GM23248 (cell line): ENCODE measurements around the gene CD248. TPM values are rescaled to one million over a fixed set of nuclear protein-coding genes. Genes with fewer than 3 reads are reported as not detected.

Experiments used
- DNase-seq: peaks from one replicate; pipeline ENCODE4 v3.0.0-alpha.2; 2015
- H2AFZ ChIP-seq: fragments of 200-600 bp; sonication (generic); 2 replicates; pipeline ENCODE4 v1.6.1; 2016; ENCODE audit warnings: antibody characterized with exemption
- H3F3A ChIP-seq: fragments of 200-600 bp; sonication (generic); 2 replicates; pipeline ENCODE4 v1.6.1; 2016; ENCODE audit warnings: mild to moderate bottlenecking, antibody characterized with exemption, mixed run types; ENCODE audit not compliant: insufficient read depth
- H3K27ac ChIP-seq: fragments of 200-600 bp; sonication (generic); 2 replicates; pipeline ENCODE4 v1.5.1; 2016; ENCODE audit warnings: mild to moderate bottlenecking
- H3K27me3 ChIP-seq: fragments of 200-600 bp; sonication (generic); replicated peaks from 2 replicates; pipeline ENCODE4 v1.6.1; 2016; ENCODE audit warnings: mild to moderate bottlenecking; ENCODE audit not compliant: insufficient read depth
- H3K36me3 ChIP-seq: fragments of 200-600 bp; sonication (generic); 2 replicates; pipeline ENCODE4 v1.6.1; 2016; ENCODE audit warnings: low read depth, mild to moderate bottlenecking
- H3K4me1 ChIP-seq: fragments of 200-600 bp; sonication (generic); 2 replicates; pipeline ENCODE4 v1.6.1; 2016; ENCODE audit warnings: mild to moderate bottlenecking; ENCODE audit not compliant: insufficient read depth
- H3K4me2 ChIP-seq: fragments of 200-600 bp; sonication (generic); one replicate; pipeline ENCODE4 v1.6.1; 2016; ENCODE audit warnings: mild to moderate bottlenecking; ENCODE audit not compliant: unreplicated experiment
- H3K4me3 ChIP-seq: fragments of 200-600 bp; sonication (generic); 2 replicates; pipeline ENCODE4 v1.5.1; 2016; ENCODE audit warnings: mild to moderate bottlenecking
- H3K79me2 ChIP-seq: fragments of 200-600 bp; sonication (generic); 2 replicates; pipeline ENCODE4 v1.6.1; 2016; ENCODE audit warnings: mild to moderate bottlenecking; ENCODE audit not compliant: insufficient read depth
- H3K9ac ChIP-seq: fragments of 200-600 bp; sonication (generic); 2 replicates; pipeline ENCODE4 v1.6.1; 2016; ENCODE audit warnings: mild to moderate bottlenecking
- H3K9me2 ChIP-seq: fragments of 200-600 bp; sonication (generic); 2 replicates; pipeline ENCODE4 v1.6.1; 2016; ENCODE audit warnings: mixed run types, mild to moderate bottlenecking, moderate library complexity; ENCODE audit not compliant: insufficient read depth
- H3K9me3 ChIP-seq: fragments of 200-600 bp; sonication (generic); one replicate; pipeline ENCODE4 v1.6.1; 2017; ENCODE audit warnings: low read depth
- H4K20me1 ChIP-seq: fragments of 200-600 bp; sonication (generic); 2 replicates; pipeline ENCODE4 v1.6.0; 2016; ENCODE audit not compliant: insufficient read depth
- EZH2 ChIP-seq: fragments of 200-600 bp; sonication (generic); IDR thresholded peaks from 2 replicates; pipeline ENCODE4 v1.6.1; 2018; ENCODE audit warnings: antibody characterized with exemption, mild to moderate bottlenecking; ENCODE audit not compliant: insufficient read depth, poor library complexity, severe bottlenecking
- EZH2phosphoT487 ChIP-seq: fragments of 200-600 bp; sonication (generic); IDR thresholded peaks from 2 replicates; pipeline ENCODE4 v1.6.1; 2018; ENCODE audit warnings: antibody characterized with exemption, moderate library complexity, mild to moderate bottlenecking, low read depth; ENCODE audit not compliant: insufficient read depth
- WGBS, 2 experiments: methylation state at CpG; one replicate each; pipeline ENCODE4 v1.1.6; 2015 to 2017; ENCODE audit warnings: low lambda C conversion rate in 2 of 2, low coverage in 1 of 2; ENCODE audit errors: missing lambda C conversion rate in 2 of 2; 5-methylcytosine and 5-hydroxymethylcytosine counted together
- in situ Hi-C: fragments of 300-500 bp; cut with MboI; formaldehyde crosslinking; loops from 2 replicates; pipeline ENCODE4 v1.15.0; 2020
- polyA plus RNA-seq: library from polyadenylated mRNA; unstranded; fragments of >200 nt; fragmentation: Nextera tagmentation; extraction: Ambion mirVana; gene quantifications from 2 replicates; pipeline ENCODE4 v1.2.1, GENCODE V29; 2016
- total RNA-seq: library from RNA; depleted of rRNA; stranded (reverse); fragments of >200 nt; shearing (Covaris generic); gene quantifications from 2 replicates; pipeline ENCODE4 v1.2.3, GENCODE V29; 2014

Gene CD248
- total and polyA plus RNA-seq, 2 experiments from 2014 or later = 212 to 616 TPM

DNA sequence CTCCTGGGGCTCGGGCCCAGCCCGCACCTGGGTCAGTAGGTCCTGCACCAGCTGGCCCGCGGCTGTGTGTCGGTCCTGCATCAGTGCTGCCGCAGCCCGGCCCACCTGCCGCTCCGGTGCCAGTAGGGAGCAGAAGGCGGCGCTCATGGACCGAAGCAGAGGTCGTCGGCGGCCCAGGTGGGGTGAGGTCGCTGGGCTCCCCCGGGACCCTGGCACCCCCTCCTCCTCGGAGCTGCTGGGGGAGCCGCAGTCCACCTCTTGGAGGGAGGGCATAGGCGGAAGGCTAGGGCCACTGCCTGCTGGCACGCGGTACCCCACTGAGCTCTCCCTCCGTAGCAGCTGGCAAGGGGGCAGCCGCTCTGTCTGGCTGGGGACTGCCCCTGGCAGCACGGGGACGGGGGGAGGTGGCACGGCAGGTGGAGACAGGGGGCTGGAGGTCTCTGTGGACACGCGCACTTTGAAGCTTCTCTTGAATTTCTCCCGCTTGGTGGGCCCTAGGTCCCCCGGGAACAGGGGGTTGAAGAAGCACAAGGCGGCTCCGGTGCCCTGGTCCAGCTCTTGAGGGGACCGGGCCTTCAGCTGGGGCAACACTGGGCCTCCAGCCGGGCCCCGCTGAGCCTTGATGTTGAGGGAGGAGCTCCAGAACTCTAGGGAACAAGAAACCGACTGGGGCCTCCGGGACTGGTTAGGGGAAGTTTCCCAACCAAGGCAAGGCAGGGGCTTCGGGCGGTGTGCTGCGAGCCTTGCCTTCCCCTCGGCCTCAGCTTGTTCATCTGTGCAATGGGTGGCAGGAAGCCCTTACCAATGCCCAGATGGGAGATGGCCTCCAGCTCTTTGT lies 18.0 kb upstream of the CD248 start:
- in situ Hi-C loops = no loop called here
- Histone ChIP-seq H3K9ac (peak overlapping the region; percentile 99), H3K4me1 (peaks cover 10% of the 10 kb centered on the region)

GRCh38 chr11:66333896-66334604 lies 17.2 kb upstream of the CD248 start:
- Histone ChIP-seq H3K9ac (peak overlapping the region; percentile 99), H3K36me3 (no peaks in the 10 kb centered on the region; the same call in 1 of the 2 replicates), H3K9me2 (no peaks in the 10 kb centered on the region), H3F3A (peaks cover 34% of the 10 kb centered on the region), H3K27me3 (no peaks in the 10 kb centered on the region), H2AFZ (no peak overlapping the region), H3K4me2 (no peak overlapping the region), H3K27ac (no peak overlapping the region), H4K20me1 (no peaks in the 10 kb centered on the region), H3K9me3 (no peaks in the 10 kb centered on the region), H3K79me2 (peaks cover 39% of the 10 kb centered on the region), H3K4me3 (no peak overlapping the region), H3K4me1 (peaks cover 12% of the 10 kb centered on the region)
- TF ChIP-seq EZH2phosphoT487 (no peak), EZH2 (no peak)
- 89 to 90% methylated on average over 26 to 29 of the region's 29 CpGs for WGBS, 2 experiments
- no peak for DNase-seq
- in situ Hi-C loops = no loop called here

More for the DNA sequence above, 18.0 kb upstream of the CD248 start:
- Histone ChIP-seq H3F3A (peaks cover 27% of the 10 kb centered on the region), H3K27me3 (no peaks in the 10 kb centered on the region), H3K4me2 (peak overlapping the region; percentile 92), H3K4me3 (peak overlapping the region; percentile 91), H3K9me2 (no peaks in the 10 kb centered on the region), H3K27ac (peak overlapping the region; percentile 99), H3K9me3 (no peaks in the 10 kb centered on the region), H4K20me1 (no peaks in the 10 kb centered on the region), H3K36me3 (no peaks in the 10 kb centered on the region; the same call in 1 of the 2 replicates), H2AFZ (no peak overlapping the region), H3K79me2 (peaks cover 39% of the 10 kb centered on the region)
- TF ChIP-seq EZH2phosphoT487 = no peak
- no peak for TF ChIP-seq EZH2
- WGBS, 2 experiments = 50 to 61% methylated on average over 32 of the region's 42 CpGs
- no peak for DNase-seq

DNA sequence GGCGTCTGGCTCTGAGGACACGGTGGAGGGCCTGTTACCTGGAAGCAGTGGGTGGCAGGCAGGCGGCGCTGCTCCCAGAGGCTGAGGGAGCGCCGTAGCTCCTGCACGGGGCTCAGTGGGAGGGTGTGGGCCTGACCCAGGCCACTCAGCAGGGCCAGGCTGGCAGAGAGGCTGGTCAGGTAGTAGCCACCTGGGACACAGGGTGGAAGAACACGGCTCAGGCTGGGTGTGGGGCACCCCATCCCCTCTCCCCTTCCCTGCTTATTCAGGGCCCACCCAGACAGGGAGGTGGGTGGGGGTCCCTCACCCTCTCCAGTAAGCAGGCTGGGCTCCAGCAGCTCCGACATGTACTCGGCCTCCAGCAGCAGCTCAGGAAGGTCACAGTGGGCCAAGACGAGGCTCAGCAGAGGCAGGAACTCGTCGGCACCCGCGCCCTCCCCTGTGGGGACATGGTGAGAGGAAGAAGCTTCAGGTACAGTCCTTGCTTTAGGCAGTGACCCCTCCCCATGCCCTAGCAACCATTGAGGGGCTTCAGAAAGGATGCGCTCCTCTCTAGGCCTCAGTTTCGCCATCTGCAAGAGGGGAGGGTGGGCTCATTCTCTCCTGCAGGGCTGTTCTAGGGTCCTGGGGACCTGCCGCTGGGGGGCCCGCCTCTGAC lies 16.5 kb upstream of the CD248 start:
- TF ChIP-seq EZH2 = no peak
- TF ChIP-seq EZH2phosphoT487 = no peak
- Histone ChIP-seq H3K9me2 (no peaks in the 10 kb centered on the region), H3K27me3 (no peaks in the 10 kb centered on the region), H3K79me2 (peaks cover 39% of the 10 kb centered on the region), H4K20me1 (no peaks in the 10 kb centered on the region), H3K4me3 (no peak overlapping the region), H3K4me2 (no peak overlapping the region), H3F3A (peaks cover 41% of the 10 kb centered on the region), H3K36me3 (no peaks in the 10 kb centered on the region; the same call in 1 of the 2 replicates), H3K27ac (no peak overlapping the region), H3K4me1 (peaks cover 19% of the 10 kb centered on the region), H3K9me3 (no peaks in the 10 kb centered on the region), H3K9ac (no peak overlapping the region), H2AFZ (no peak overlapping the region)
- DNase-seq = no peak
- 89 to 94% methylated on average over 19 of the region's 19 CpGs for WGBS, 2 experiments
- in situ Hi-C loops = no loop called here
